HCT116 (cell line): Measurements from ENCODE around the gene DLST. TPM values are rescaled to one million over a fixed set of nuclear protein-coding genes. Genes with fewer than 3 reads are reported as not detected.

Source experiments
- ATAC-seq: fragments of 200-7000 bp; cut with Tn5 transposase; 2 replicates; pipeline ENCODE4 v1.9.1; 2020; ENCODE audit warnings: mild to moderate bottlenecking, moderate library complexity
- BruUV-seq: library from RNA; stranded (reverse); fragments of 400-500 nt; replicated peaks from 2 replicates; lab custom pipeline; 2021; lab: Mats Ljungman, UMichigan
- CTCF ChIA-PET: fragments of 300-600 bp; sonication (Branson Sonifier 250); formaldehyde crosslinking; loops from one replicate; lab custom pipeline; 2021; ENCODE audit warnings: antibody characterized with exemption; lab: Charles Lee
- POLR2A ChIA-PET: fragments of 300-600, 350-600 bp; sonication (Branson Sonifier 250); formaldehyde crosslinking; loops from one replicate; lab custom pipeline; 2021; ENCODE audit warnings: antibody characterized with exemption; lab: Charles Lee
- RAD21 ChIA-PET, 2 experiments: fragments of 300-600 bp; sonication (Branson Sonifier 250); formaldehyde crosslinking; loops; one replicate each; lab custom pipeline; 2023; ENCODE audit warnings: low total read pairs in 2 of 2; ENCODE audit not compliant: uncharacterized antibody in 2 of 2, unreplicated experiment in 2 of 2, low non-redundant PET in 1 of 2; lab: Charles Lee
- DNase-seq: peaks from one replicate; pipeline ENCODE4 v3.0.0-alpha.2; 2010; ENCODE audit warnings: low read depth, low spot score
- H2AFZ ChIP-seq: fragments of 200-600 bp; shearing (Covaris generic), sonication (generic); 2 replicates; pipeline ENCODE4 v1.6.1; 2017; ENCODE audit warnings: low read depth, mixed run types, mixed read lengths, antibody characterized with exemption, low read length; ENCODE audit not compliant: poor library complexity, severe bottlenecking
- H3K27ac ChIP-seq: 2 replicates; pipeline ENCODE4 v1.5.1; 2012; ENCODE audit warnings: low read depth, low read length
- H3K27me3 ChIP-seq: fragments of 200-600 bp; sonication (generic); 2 replicates; pipeline ENCODE4 v1.6.1; 2016; ENCODE audit warnings: mixed run types, low read length, mixed read lengths; ENCODE audit not compliant: insufficient read depth
- H3K36me3 ChIP-seq, 2 experiments: fragments of 200-500 bp in 1 of 2; fragments of 200-600 bp in 1 of 2; sonication (Bioruptor generic) in 1 of 2; sonication (generic) in 1 of 2; 2 replicates each; pipeline versions ENCODE4 v1.5.1 to v1.6.1; 2014 to 2016; ENCODE audit warnings: low read length in 2 of 2, inconsistent platforms in 1 of 2, mixed read lengths in 1 of 2, mixed run types in 1 of 2; ENCODE audit not compliant: insufficient read depth in 2 of 2, control insufficient read depth in 1 of 2
- H3K4me1 ChIP-seq, 2 experiments: fragments of 200-600 bp in 1 of 2; sonication (generic) in 1 of 2; 2 replicates each; pipeline versions ENCODE4 v1.5.1 to v1.6.1; 2012 to 2017; ENCODE audit warnings: low read length in 2 of 2, inconsistent platforms in 1 of 2, mild to moderate bottlenecking in 1 of 2, mixed read lengths in 1 of 2, mixed run types in 1 of 2, moderate library complexity in 1 of 2; ENCODE audit not compliant: insufficient read depth in 2 of 2, control insufficient read depth in 1 of 2
- H3K4me2 ChIP-seq: fragments of 200-600 bp; sonication (generic); 2 replicates; pipeline ENCODE4 v1.6.1; 2017; ENCODE audit warnings: mixed run types, low read length, mixed read lengths
- H3K4me3 ChIP-seq, 2 experiments: fragments of 200-600 bp in 1 of 2; sonication (generic) in 1 of 2; replicated peaks in 1 of 2; 2 replicates each; pipeline ENCODE4 v1.5.1; 2011 to 2016; ENCODE audit warnings: low read length in 2 of 2, control low read depth in 1 of 2, low read depth in 1 of 2, mild to moderate bottlenecking in 1 of 2, mixed read lengths in 1 of 2, mixed run types in 1 of 2
- H3K79me2 ChIP-seq: fragments of 200-600 bp; sonication (generic); 2 replicates; pipeline ENCODE4 v1.6.1; 2017; ENCODE audit warnings: mild to moderate bottlenecking, mixed run types, low read length, moderate library complexity, mixed read lengths; ENCODE audit not compliant: insufficient read depth
- H3K9ac ChIP-seq: fragments of 200-600 bp; sonication (generic); 2 replicates; pipeline ENCODE4 v1.6.1; 2016; ENCODE audit warnings: low read length, mixed read lengths
- H3K9me2 ChIP-seq: fragments of 200-600 bp; sonication (generic), shearing (Covaris generic); 2 replicates; pipeline ENCODE4 v1.6.1; 2017; ENCODE audit warnings: mixed run types, mild to moderate bottlenecking, moderate library complexity; ENCODE audit not compliant: insufficient read depth
- H3K9me3 ChIP-seq, 2 experiments: fragments of 200-500 bp in 1 of 2; fragments of 200-600 bp in 1 of 2; sonication (Bioruptor generic) in 1 of 2; sonication (generic) in 1 of 2; 2 replicates each; pipeline ENCODE4 v1.6.1; 2014 to 2017; ENCODE audit warnings: low read length in 2 of 2, mixed read lengths in 2 of 2, inconsistent platforms in 1 of 2, low read depth in 1 of 2, mild to moderate bottlenecking in 1 of 2, mixed run types in 1 of 2, moderate library complexity in 1 of 2; ENCODE audit not compliant: control insufficient read depth in 1 of 2, insufficient read depth in 1 of 2
- H4K20me1 ChIP-seq: fragments of 200-600 bp; sonication (generic), shearing (Covaris generic); 2 replicates; pipeline ENCODE4 v1.6.1; 2017; ENCODE audit warnings: mixed run types, mild to moderate bottlenecking, moderate library complexity; ENCODE audit not compliant: insufficient read depth
- CBX3 ChIP-seq: IDR thresholded peaks from 2 replicates; pipeline ENCODE4 v1.6.1; 2012; ENCODE audit warnings: low read depth
- CEBPB ChIP-seq: IDR thresholded peaks from 2 replicates; pipeline ENCODE4 v1.6.1; 2012; ENCODE audit warnings: low read depth
- CTCF ChIP-seq, 3 experiments: fragments of 200-600 bp in 1 of 3; sonication (generic) in 1 of 3; IDR thresholded peaks in 2 of 3; conservative IDR thresholded peaks in 1 of 3; 2 replicates each; pipeline ENCODE4 v1.5.1; 2012 to 2017; ENCODE audit warnings: low read depth in 2 of 3, low read length in 2 of 3, antibody characterized with exemption in 1 of 3, borderline replicate concordance in 1 of 3, control low read depth in 1 of 3, mild to moderate bottlenecking in 1 of 3, mixed read lengths in 1 of 3, mixed run types in 1 of 3, moderate library complexity in 1 of 3; ENCODE audit not compliant: insufficient read depth in 1 of 3
- ELF1 ChIP-seq: IDR thresholded peaks from 2 replicates; pipeline ENCODE4 v1.6.1; 2012; ENCODE audit warnings: low read depth, borderline replicate concordance
- EZH2 ChIP-seq: fragments of 200-600 bp; sonication (generic); IDR thresholded peaks from 2 replicates; pipeline ENCODE4 v1.6.1; 2017; ENCODE audit warnings: antibody characterized with exemption, mixed run types
- EZH2phosphoT487 ChIP-seq: fragments of 200-600 bp; IDR thresholded peaks from 2 replicates; pipeline ENCODE4 v1.6.1; 2018; ENCODE audit warnings: antibody characterized with exemption, borderline replicate concordance
- JUND ChIP-seq: IDR thresholded peaks from 2 replicates; pipeline ENCODE4 v1.6.1; 2012
- MAX ChIP-seq: IDR thresholded peaks from 2 replicates; pipeline ENCODE4 v1.6.1; 2012
- POLR2A ChIP-seq: IDR thresholded peaks from 2 replicates; pipeline ENCODE4 v1.7.0; 2011; ENCODE audit warnings: borderline replicate concordance; ENCODE audit not compliant: insufficient read depth, insufficient read length; ENCODE audit errors: extremely low read depth
- POLR2AphosphoS5 ChIP-seq: IDR thresholded peaks from 2 replicates; pipeline ENCODE4 v1.6.1; 2011; ENCODE audit warnings: mild to moderate bottlenecking, low read depth, low read length, moderate library complexity
- RAD21 ChIP-seq: IDR thresholded peaks from 2 replicates; pipeline ENCODE4 v1.6.1; 2012; ENCODE audit warnings: low read depth, mild to moderate bottlenecking
- REST ChIP-seq: IDR thresholded peaks from 2 replicates; pipeline ENCODE4 v1.6.1; 2012; ENCODE audit warnings: low read depth
- SIN3A ChIP-seq: IDR thresholded peaks from 2 replicates; pipeline ENCODE4 v1.6.1; 2012; ENCODE audit warnings: low read depth
- SP1 ChIP-seq: IDR thresholded peaks from 2 replicates; pipeline ENCODE4 v1.6.1; 2012; ENCODE audit warnings: low read depth
- SRF ChIP-seq: IDR thresholded peaks from 2 replicates; pipeline ENCODE4 v1.6.1; 2012; ENCODE audit warnings: low read depth
- TCF7L2 ChIP-seq: IDR thresholded peaks from 2 replicates; pipeline ENCODE4 v1.7.0; 2011; ENCODE audit warnings: borderline replicate concordance, inconsistent platforms; ENCODE audit not compliant: insufficient read depth, insufficient read length; ENCODE audit errors: extremely low read depth
- YY1 ChIP-seq: IDR thresholded peaks from 2 replicates; pipeline ENCODE4 v1.6.1; 2011; ENCODE audit warnings: low read length, low read depth, moderate library complexity, mild to moderate bottlenecking; ENCODE audit not compliant: insufficient replicate concordance; ENCODE audit errors: extremely low read depth
- ZBTB33 ChIP-seq: IDR thresholded peaks from 2 replicates; pipeline ENCODE4 v1.6.1; 2011; ENCODE audit warnings: mild to moderate bottlenecking, low read length, moderate library complexity; ENCODE audit not compliant: insufficient replicate concordance; ENCODE audit errors: extremely low read depth
- ZNF274 ChIP-seq: fragments of 200-500 bp; sonication (Bioruptor generic); IDR thresholded peaks from 2 replicates; pipeline ENCODE4 v1.6.1; 2014; ENCODE audit warnings: mild to moderate bottlenecking, low read depth, low read length, inconsistent platforms
- intact Hi-C: fragments of 100-400 bp; cut with micrococcal nuclease; formaldehyde crosslinking; loops from 2 replicates; pipeline ENCODE4 v1.10.0; 2022
- total RNA-seq: library from RNA; stranded (reverse); gene quantifications from one replicate; pipeline ENCODE4 v1.2.1, GENCODE V29; 2021; ENCODE audit not compliant: unreplicated experiment

The DLST gene
- total RNA-seq, 1 experiment from 2014 or later, result 101 TPM

GRCh38 chr14:74911221-74911620, 29.5 kb downstream of the DLST start:
- POLR2A ChIA-PET, result no interaction called here
- BruUV-seq, result no TSS peak
- no peak for TF ChIP-seq EZH2
- TF ChIP-seq CEBPB, result no peak
- TF ChIP-seq SIN3A, result no peak
- TF ChIP-seq CTCF (IDR thresholded peaks at IDR 0.05 in 2 of 3, conservative IDR thresholded peaks at IDR 0.05 in 1 of 3; ENCODE audit: borderline replicate concordance in 1 of 3, insufficient read depth in 1 of 3, low read depth in 2 of 3, low read length in 2 of 3), result no peak
- TF ChIP-seq EZH2phosphoT487, result no peak
- no peak for TF ChIP-seq YY1
- TF ChIP-seq ZBTB33, result no peak
- TF ChIP-seq JUND, result no peak
- TF ChIP-seq SP1, result no peak
- TF ChIP-seq ZNF274, result no peak
- TF ChIP-seq CBX3, result no peak
- no peak for TF ChIP-seq REST
- TF ChIP-seq SRF, result no peak
- TF ChIP-seq MAX, result no peak
- no peak for TF ChIP-seq POLR2A
- TF ChIP-seq TCF7L2, result no peak
- no peak for TF ChIP-seq RAD21
- TF ChIP-seq POLR2AphosphoS5, result no peak
- TF ChIP-seq ELF1, result no peak

More at GRCh38 chr14:74911221-74911620, 29.5 kb downstream of the DLST start:
- H3K4me2 ChIP-seq, result peak overlapping the region; percentile 39; the same call in 1 of the 2 replicates
- H3K9ac ChIP-seq, result no peak overlapping the region
- no peaks in the 10 kb centered on the region for H3K9me2 ChIP-seq
- H3K9me3 ChIP-seq, result no peaks in the 10 kb centered on the region
- no peaks in the 10 kb centered on the region for H3K79me2 ChIP-seq
- no peak overlapping the region; the same call in 1 of the 2 replicates for H3K27ac ChIP-seq
- 0 out of 2 replicates have a peak, but pooled peaks have one; percentile 7 for ATAC-seq
- no peaks in the 10 kb centered on the region for H4K20me1 ChIP-seq
- H2AFZ ChIP-seq, result no peak overlapping the region
- no peak for DNase-seq
- H3K4me1 ChIP-seq, result peaks cover 10 to 21% of the 10 kb centered on the region in 2 experiments; a peak in 3 of 4 replicates
- H3K27me3 ChIP-seq, result no peaks in the 10 kb centered on the region
- ChIA-PET RAD21 (no interaction called here), CTCF (interaction anchor here (0.6 to 2.3 kb wide), 3 partner anchors 12 to 50 kb away, joined by 3 to 7 read pairs (median 5); partner anchors contain the start of gene RPS6KL1)
- intact Hi-C loops, result no loop called here
- H3K4me3 ChIP-seq, result no peak overlapping the region
- no peaks in the 10 kb centered on the region; a peak in 2 of 4 replicates for H3K36me3 ChIP-seq
